H1 (cell line): ENCODE results near the gene LRRN1. TPM values are rescaled to one million over a fixed set of nuclear protein-coding genes. Genes with fewer than 3 reads are reported as not detected.

Source experiments
- CTCF ChIA-PET: fragments of 300-600 bp; sonication (Branson Sonifier 250); formaldehyde crosslinking; loops from one replicate; lab custom pipeline; 2021; ENCODE audit not compliant: partially characterized antibody; lab: Charles Lee
- POLR2A ChIA-PET: fragments of 300-600 bp; sonication (Branson Sonifier 250); formaldehyde crosslinking; loops from one replicate; lab custom pipeline; 2021; ENCODE audit warnings: inconsistent platforms; ENCODE audit not compliant: partially characterized antibody; lab: Charles Lee
- DNase-seq, 2 experiments: peaks; one replicate each; pipeline versions ENCODE4 v3.0.0 to v3.0.0-alpha.2; 2010 to 2022; ENCODE audit warnings: low spot score in 2 of 2, low read depth in 1 of 2, mixed read lengths in 1 of 2
- FAIRE-seq: peaks from 2 replicates; lab custom pipeline; 2011; peaks lifted over from hg19 to GRCh38; lab: Jason Lieb, UNC
- H2AFZ ChIP-seq: 2 replicates; pipeline ENCODE4 v1.8.1; 2012; ENCODE audit warnings: low read length, inconsistent platforms
- H2AK5ac ChIP-seq: 2 replicates; pipeline ENCODE4 v1.6.1; 2013; ENCODE audit warnings: low read depth, low read length
- H2BK120ac ChIP-seq: replicated peaks from 2 replicates; pipeline ENCODE3; 2013; ENCODE audit warnings: low read depth, low read length, inconsistent platforms
- H2BK12ac ChIP-seq: 2 replicates; pipeline ENCODE4 v1.6.1; 2013; ENCODE audit warnings: low read depth, low read length
- H2BK15ac ChIP-seq: 2 replicates; pipeline ENCODE4 v1.6.1; 2013; ENCODE audit warnings: low read length
- H2BK20ac ChIP-seq: 2 replicates; pipeline ENCODE4 v1.6.1; 2013; ENCODE audit warnings: low read length
- H2BK5ac ChIP-seq: 2 replicates; pipeline ENCODE4 v1.6.1; 2013; ENCODE audit warnings: low read depth, low read length
- H3K14ac ChIP-seq: 2 replicates; pipeline ENCODE4 v1.6.1; 2013; ENCODE audit warnings: inconsistent platforms; ENCODE audit not compliant: insufficient read length
- H3K18ac ChIP-seq: 2 replicates; pipeline ENCODE4 v1.6.1; 2013; ENCODE audit warnings: low read length; ENCODE audit errors: extremely low read depth
- H3K23ac ChIP-seq: 2 replicates; pipeline ENCODE4 v1.6.1; 2013; ENCODE audit warnings: inconsistent platforms; ENCODE audit not compliant: insufficient read length
- H3K23me2 ChIP-seq: 2 replicates; pipeline ENCODE4 v1.6.1; 2013; ENCODE audit warnings: low read depth, low read length
- H3K27ac ChIP-seq: 2 replicates; pipeline ENCODE4 v1.6.1; 2011; ENCODE audit warnings: low read depth, low read length, inconsistent platforms
- H3K27me3 ChIP-seq, 4 experiments: replicated peaks in 1 of 4; 1 replicate in 1 of 4; 2 replicates in 3 of 4; pipeline versions ENCODE4 v1.6.1 to v1.8.1; 2011 to 2013; ENCODE audit warnings: low read length in 3 of 4, mild to moderate bottlenecking in 3 of 4, inconsistent platforms in 2 of 4, mixed read lengths in 2 of 4, moderate library complexity in 1 of 4; ENCODE audit not compliant: control insufficient read depth in 3 of 4, insufficient read depth in 3 of 4; ENCODE audit errors: extremely low read depth in 1 of 4
- H3K36me3 ChIP-seq, 4 experiments: 2 replicates each; pipeline versions ENCODE4 v1.6.1 to v1.8.1; 2011 to 2013; ENCODE audit warnings: mild to moderate bottlenecking in 4 of 4, low read length in 3 of 4, moderate library complexity in 2 of 4, control low read depth in 1 of 4, inconsistent platforms in 1 of 4; ENCODE audit not compliant: insufficient read depth in 4 of 4, control insufficient read depth in 2 of 4
- H3K4ac ChIP-seq: replicated peaks from 2 replicates; pipeline ENCODE3; 2013; ENCODE audit warnings: low read length, low read depth, mixed read lengths, inconsistent platforms; ENCODE audit not compliant: insufficient read length
- H3K4me1 ChIP-seq, 4 experiments: replicated peaks in 1 of 4; 1 replicate in 1 of 4; 2 replicates in 3 of 4; pipeline versions ENCODE4 v1.6.1 to v1.8.1; 2011 to 2013; ENCODE audit warnings: low read length in 3 of 4, inconsistent platforms in 2 of 4, mixed read lengths in 1 of 4; ENCODE audit not compliant: insufficient read depth in 4 of 4, control insufficient read depth in 3 of 4
- H3K4me2 ChIP-seq, 2 experiments: 2 replicates each; pipeline versions ENCODE4 v1.6.1 to v1.8.1; 2011 to 2013; ENCODE audit warnings: low read depth in 2 of 2, low read length in 2 of 2, control low read depth in 1 of 2, inconsistent platforms in 1 of 2, mild to moderate bottlenecking in 1 of 2; ENCODE audit not compliant: insufficient read depth in 1 of 2
- H3K4me3 ChIP-seq, 4 experiments: fragments of 200-600, 300-600 bp in 1 of 4; sonication (generic), shearing (Covaris generic), sonication (Bioruptor Twin) in 1 of 4; 2 replicates each; pipeline versions ENCODE4 v1.5.1 to v1.8.1; 2011 to 2016; ENCODE audit warnings: low read length in 4 of 4, low read depth in 3 of 4, control low read depth in 2 of 4, inconsistent platforms in 2 of 4, mild to moderate bottlenecking in 2 of 4, mixed read lengths in 1 of 4, moderate library complexity in 1 of 4; ENCODE audit not compliant: insufficient read depth in 2 of 4; ENCODE audit errors: extremely low read depth in 1 of 4
- H3K56ac ChIP-seq: replicated peaks from 2 replicates; pipeline ENCODE3; 2013; ENCODE audit warnings: low read depth, mild to moderate bottlenecking, mixed read lengths, low read length, inconsistent platforms; ENCODE audit not compliant: insufficient read length
- H3K79me1 ChIP-seq: 2 replicates; pipeline ENCODE4 v1.6.1; 2013; ENCODE audit warnings: low read depth, low read length, control low read depth
- H3K79me2 ChIP-seq, 2 experiments: 2 replicates each; pipeline versions ENCODE4 v1.6.1 to v1.8.1; 2012 to 2013; ENCODE audit warnings: low read length in 2 of 2, mild to moderate bottlenecking in 2 of 2, inconsistent platforms in 1 of 2; ENCODE audit not compliant: insufficient read depth in 2 of 2, control insufficient read depth in 1 of 2
- H3K9ac ChIP-seq, 4 experiments: replicated peaks in 1 of 4; 1 replicate in 1 of 4; 2 replicates in 3 of 4; pipeline versions ENCODE4 v1.6.1 to v1.8.1; 2011 to 2013; ENCODE audit warnings: low read depth in 3 of 4, low read length in 3 of 4, control low read depth in 2 of 4, mild to moderate bottlenecking in 2 of 4, moderate library complexity in 2 of 4, inconsistent platforms in 1 of 4; ENCODE audit errors: extremely low read depth in 1 of 4
- H3K9me3 ChIP-seq, 2 experiments: 2 replicates each; pipeline versions ENCODE4 v1.6.1 to v1.8.1; 2012 to 2013; ENCODE audit warnings: mild to moderate bottlenecking in 2 of 2, moderate library complexity in 2 of 2, control low read depth in 1 of 2, inconsistent platforms in 1 of 2, low read depth in 1 of 2, low read length in 1 of 2, mixed read lengths in 1 of 2; ENCODE audit not compliant: insufficient read depth in 2 of 2
- H4K20me1 ChIP-seq, 2 experiments: replicated peaks in 1 of 2; 2 replicates each; pipeline versions ENCODE3 to v1.8.1; 2011 to 2013; ENCODE audit warnings: inconsistent platforms in 2 of 2, low read length in 2 of 2, mild to moderate bottlenecking in 1 of 2; ENCODE audit not compliant: insufficient read depth in 2 of 2, control insufficient read depth in 1 of 2
- H4K5ac ChIP-seq: 2 replicates; pipeline ENCODE4 v1.6.1; 2013; ENCODE audit warnings: low read length, low read depth, mixed read lengths, inconsistent platforms; ENCODE audit not compliant: insufficient read length
- H4K8ac ChIP-seq: 2 replicates; pipeline ENCODE4 v1.8.0; 2013; ENCODE audit warnings: mild to moderate bottlenecking, moderate library complexity, low read length, inconsistent platforms; ENCODE audit not compliant: insufficient read depth; ENCODE audit errors: extremely low read depth
- H4K91ac ChIP-seq: replicated peaks from 2 replicates; pipeline ENCODE3; 2013; ENCODE audit warnings: low read length, mixed read lengths, inconsistent platforms; ENCODE audit not compliant: insufficient read length
- E2F6 ChIP-seq: IDR thresholded peaks from 2 replicates; pipeline ENCODE4 v1.6.1; 2012; ENCODE audit warnings: inconsistent platforms
- EP300 ChIP-seq, 2 experiments: IDR thresholded peaks; 1 replicate in 1 of 2; 2 replicates in 1 of 2; pipeline ENCODE4 v1.6.1; 2011 to 2012; ENCODE audit warnings: low read depth in 2 of 2, low read length in 2 of 2, mild to moderate bottlenecking in 2 of 2, borderline replicate concordance in 1 of 2, inconsistent platforms in 1 of 2, moderate library complexity in 1 of 2
- EZH2 ChIP-seq: fragments of 200-600 bp; sonication (generic); IDR thresholded peaks from 2 replicates; pipeline ENCODE4 v1.7.1; 2012; ENCODE audit warnings: low read depth, mild to moderate bottlenecking, moderate library complexity, low read length, inconsistent platforms; ENCODE audit not compliant: severe bottlenecking
- KDM5A ChIP-seq: fragments of 200-600 bp; IDR thresholded peaks from 2 replicates; pipeline ENCODE4 v1.7.1; 2012; ENCODE audit warnings: mild to moderate bottlenecking, low read length, inconsistent platforms, mixed read lengths
- MAX ChIP-seq: IDR thresholded peaks from 2 replicates; pipeline ENCODE4 v1.6.1; 2012; ENCODE audit warnings: inconsistent platforms
- NANOG ChIP-seq: IDR thresholded peaks from 2 replicates; pipeline ENCODE4 v1.6.1; 2011; ENCODE audit warnings: low read length, low read depth, mild to moderate bottlenecking, inconsistent platforms; ENCODE audit not compliant: insufficient read depth, poor library complexity, severe bottlenecking
- POU5F1 ChIP-seq: IDR thresholded peaks from 2 replicates; pipeline ENCODE4 v1.6.1; 2011; ENCODE audit warnings: low read depth, mild to moderate bottlenecking, low read length, moderate library complexity
- RXRA ChIP-seq: IDR thresholded peaks from 2 replicates; pipeline ENCODE4 v1.6.1; 2011; ENCODE audit warnings: low read depth, mild to moderate bottlenecking, low read length, moderate library complexity; ENCODE audit not compliant: insufficient read depth
- SAP30 ChIP-seq: fragments of 300-600 bp; sonication (generic); IDR thresholded peaks from 2 replicates; pipeline ENCODE4 v1.7.1; 2012; ENCODE audit warnings: low read length, moderate library complexity, mild to moderate bottlenecking, inconsistent platforms; ENCODE audit not compliant: insufficient read depth, insufficient replicate concordance
- YY1 ChIP-seq: IDR thresholded peaks from 2 replicates; pipeline ENCODE4 v1.6.1; 2011; ENCODE audit warnings: low read depth, mild to moderate bottlenecking, low read length
- WGBS, 2 experiments: shearing (Covaris generic) in 1 of 2; methylation state at CpG; one replicate each; pipeline versions ENCODE4 v1.1.6 to v1.1.7; 2013 to 2015; ENCODE audit warnings: low lambda C conversion rate in 2 of 2, mixed read lengths in 2 of 2, inconsistent platforms in 1 of 2, low coverage in 1 of 2, missing lambda C conversion rate in 1 of 2; ENCODE audit not compliant: insufficient replicate concordance in 2 of 2, insufficient coverage in 1 of 2, insufficient read length in 1 of 2; ENCODE audit errors: extremely low coverage in 1 of 2, missing lambda C conversion rate in 1 of 2; 5-methylcytosine and 5-hydroxymethylcytosine counted together
- polyA plus RNA-seq, 7 experiments: library from polyadenylated mRNA; depleted of rRNA in 3 of 7; stranded (reverse) in 5 of 7; unstranded in 2 of 7; fragments of >200 nt in 5 of 7; fragments of 200-250 nt in 2 of 7; gene quantifications; 1 replicate in 5 of 7; 2 replicates in 1 of 7; 4 replicates in 1 of 7; pipeline versions ENCODE4 v1.2.1 to v1.2.3, GENCODE V29; 2011 to 2013; ENCODE audit warnings: missing spikeins in 2 of 7, mixed read lengths in 2 of 7
- total RNA-seq: library from RNA; stranded (reverse); fragmentation: NEBNext Ultra II Directional; extraction: Animal tissue kit (Norgen Biotek cat#: 25700); gene quantifications from 2 replicates; pipeline ENCODE4 v1.2.1, GENCODE V29; 2021

LRRN1 gene
- total and polyA plus RNA-seq, 2 of the 8 experiments (the other 6 are each of a cell fraction or from before 2014, with no cell fraction given), result 159 to 199 TPM

GRCh38 chr3:3772920-3773319, 26.3 kb upstream of the LRRN1 start:
- H2AFZ ChIP-seq, result no peak overlapping the region
- no peak overlapping the region for H4K8ac ChIP-seq
- no peak overlapping the region for H4K5ac ChIP-seq
- H3K4me2 ChIP-seq, result no peak overlapping the region
- H3K14ac ChIP-seq, result no peak overlapping the region
- no peak overlapping the region for H2BK5ac ChIP-seq
- no peak overlapping the region for H2BK12ac ChIP-seq
- H3K79me2 ChIP-seq, result no peaks in the 10 kb centered on the region
- H3K4me1 ChIP-seq, result no peaks in the 10 kb centered on the region
- H3K23ac ChIP-seq, result no peak overlapping the region
- no peak overlapping the region for H3K18ac ChIP-seq
- no peak overlapping the region for H3K9ac ChIP-seq
- H3K79me1 ChIP-seq, result no peaks in the 10 kb centered on the region
- no peaks in the 10 kb centered on the region for H3K27me3 ChIP-seq
- no peak overlapping the region for H2BK15ac ChIP-seq
- H3K4me3 ChIP-seq, result no peak overlapping the region
- no peaks in the 10 kb centered on the region for H3K36me3 ChIP-seq
- 89% methylated on average over 7 of the region's 7 CpGs; no CpG with 5 or more reads in 1 of the 2 experiments for WGBS, 2 experiments
- H4K91ac ChIP-seq, result no peak overlapping the region
- H4K20me1 ChIP-seq, result no peaks in the 10 kb centered on the region
- no peak for FAIRE-seq
- peaks cover 7% of the 10 kb centered on the region in 2 experiments; a peak in 2 of 4 replicates for H3K9me3 ChIP-seq
- no peaks in the 10 kb centered on the region for H3K23me2 ChIP-seq
- H2BK120ac ChIP-seq, result no peak overlapping the region
- no peak overlapping the region for H2AK5ac ChIP-seq
- no peak overlapping the region for H2BK20ac ChIP-seq
- DNase-seq, result no peak
- ChIA-PET CTCF (interaction anchor here (0.8 to 1.1 kb wide), 2 partner anchors 8 to 47 kb away, joined by 3 read pairs; no protein-coding TSS in a partner anchor), POLR2A (interaction anchor here (0.6 kb wide), 1 partner anchor 28 kb away, joined by 3 read pairs; no protein-coding TSS in a partner anchor)
- no peak overlapping the region for H3K56ac ChIP-seq
- H3K4ac ChIP-seq, result no peak overlapping the region
- no peak overlapping the region for H3K27ac ChIP-seq
- TF ChIP-seq EP300 (IDR thresholded peaks at IDR 0.05; ENCODE audit: borderline replicate concordance in 1 of 2, low read depth in 2 of 2, low read length in 2 of 2) (no peak), EZH2 (no peak), E2F6 (no peak), RXRA (no peak), KDM5A (no peak), POU5F1 (no peak), SAP30 (no peak), MAX (no peak), YY1 (no peak), NANOG (no peak)
